CD8-positive, alpha-beta memory T cell (primary cell): ENCODE data around the gene INPP5A. TPM values are rescaled to one million over a fixed set of nuclear protein-coding genes. Genes with fewer than 3 reads are reported as not detected.
A peak's percentile ranks its signal among the peaks of the same experiment; 100 is the strongest.

Experiments
- CTCF ChIA-PET: fragments of 350-600 bp; sonication (Branson Sonifier 250); formaldehyde crosslinking; loops from one replicate; lab custom pipeline; 2021; ENCODE audit warnings: antibody characterized with exemption; lab: Charles Lee
- POLR2A ChIA-PET: fragments of 350-600 bp; sonication (Branson Sonifier 250); formaldehyde crosslinking; loops from one replicate; lab custom pipeline; 2021; ENCODE audit warnings: antibody characterized with exemption; lab: Charles Lee
- DNase-seq, 5 donors: peaks; one replicate each; pipeline versions ENCODE4 v3.0.0 to v3.0.0-alpha.2; 2020 to 2022; ENCODE audit warnings: mixed read lengths in 1 of 5
- H3K27ac ChIP-seq: one replicate; pipeline ENCODE4 v1.7.0; 2013; ENCODE audit warnings: low read depth, mild to moderate bottlenecking, low read length, moderate library complexity
- H3K27me3 ChIP-seq: 2 replicates; pipeline ENCODE4 v1.7.0; 2013; ENCODE audit warnings: low read length, mild to moderate bottlenecking; ENCODE audit not compliant: insufficient read depth, poor library complexity, severe bottlenecking
- H3K36me3 ChIP-seq: 2 replicates; pipeline ENCODE4 v1.7.0; 2013; ENCODE audit warnings: mild to moderate bottlenecking, low read length, moderate library complexity; ENCODE audit not compliant: insufficient read depth
- H3K4me1 ChIP-seq: 2 replicates; pipeline ENCODE4 v1.7.0; 2013; ENCODE audit warnings: mild to moderate bottlenecking, low read length, moderate library complexity; ENCODE audit not compliant: insufficient read depth
- H3K4me3 ChIP-seq: 2 replicates; pipeline ENCODE4 v1.7.0; 2013; ENCODE audit warnings: mild to moderate bottlenecking, low read length
- H3K9me3 ChIP-seq: 2 replicates; pipeline ENCODE4 v1.7.0; 2013; ENCODE audit warnings: mild to moderate bottlenecking, low read length
- H3K27ac Mint-ChIP-seq, 8 donors: one replicate each; pipeline ENCODE4 v1.8.0; 2020 to 2021; ENCODE audit warnings: mixed read lengths in 8 of 8, mild to moderate bottlenecking in 6 of 8, inconsistent platforms in 3 of 8, moderate library complexity in 3 of 8
- H3K27me3 Mint-ChIP-seq, 2 donors: one replicate each; pipeline ENCODE4 v1.8.0; 2020 to 2021; ENCODE audit warnings: mixed read lengths in 2 of 2, mild to moderate bottlenecking in 1 of 2, moderate library complexity in 1 of 2
- H3K36me3 Mint-ChIP-seq, 3 donors: one replicate each; pipeline ENCODE4 v1.8.0; 2020 to 2021; ENCODE audit warnings: mixed read lengths in 3 of 3, inconsistent platforms in 1 of 3, mild to moderate bottlenecking in 1 of 3
- H3K4me1 Mint-ChIP-seq, 3 donors: one replicate each; pipeline ENCODE4 v1.8.0; 2020 to 2021; ENCODE audit warnings: mixed read lengths in 3 of 3, inconsistent platforms in 1 of 3, mild to moderate bottlenecking in 1 of 3
- H3K4me3 Mint-ChIP-seq, 7 donors: one replicate each; pipeline ENCODE4 v1.8.0; 2020 to 2021; ENCODE audit warnings: mixed read lengths in 7 of 7, mild to moderate bottlenecking in 6 of 7, moderate library complexity in 4 of 7, inconsistent platforms in 2 of 7
- H3K9me3 Mint-ChIP-seq, 5 donors: one replicate each; pipeline ENCODE4 v1.8.0; 2020 to 2022; ENCODE audit warnings: mixed read lengths in 5 of 5, mild to moderate bottlenecking in 3 of 5, moderate library complexity in 2 of 5, inconsistent platforms in 1 of 5
- polyA plus RNA-seq: library from polyadenylated mRNA; unstranded; fragments of 300-500 nt; fragmentation: Illumina TruSeq; gene quantifications from one replicate; pipeline ENCODE4 v1.2.3, GENCODE V29; 2021
- total RNA-seq, 2 experiments: library from RNA; stranded (reverse); gene quantifications; one replicate each; pipeline ENCODE4 v1.2.3, GENCODE V29; 2021

Gene INPP5A
- total and polyA plus RNA-seq, 3 experiments from 2014 or later = 1.1 to 6.1 (median 4.8) TPM

GRCh38 chr10:132651511-132652029 is 114.0 kb downstream of the INPP5A start:
- H3K27me3 Mint-ChIP-seq = peaks cover 0 to 1% of the 10 kb centered on the region in 2 donors
- CTCF ChIA-PET = no interaction called here
- H3K4me1 Mint-ChIP-seq = peaks cover 2 to 4% (median 3%) of the 10 kb centered on the region in 3 donors

GRCh38 chr10:132652446-132652845 is 114.9 kb downstream of the INPP5A start:
- no peak for DNase-seq
- H3K27ac ChIP-seq = no peak overlapping the region
- H3K36me3 ChIP-seq = no peaks in the 10 kb centered on the region
- peaks cover 0 to 1% of the 10 kb centered on the region in 2 donors for H3K27me3 Mint-ChIP-seq
- H3K4me3 Mint-ChIP-seq = no peak overlapping the region
- no peaks in the 10 kb centered on the region for H3K27me3 ChIP-seq
- H3K4me3 ChIP-seq = no peak overlapping the region
- CTCF ChIA-PET = no interaction called here
- POLR2A ChIA-PET = no interaction called here
- peak overlapping the region in 1 of 8 donors; percentile 84 for H3K27ac Mint-ChIP-seq
- H3K9me3 Mint-ChIP-seq = no peaks in the 10 kb centered on the region
- no peaks in the 10 kb centered on the region for H3K4me1 ChIP-seq
- no peaks in the 10 kb centered on the region for H3K9me3 ChIP-seq
- H3K4me1 Mint-ChIP-seq = peaks cover 2 to 4% (median 3%) of the 10 kb centered on the region in 3 donors
- H3K36me3 Mint-ChIP-seq = peaks cover 0 to 30% (median 12%) of the 10 kb centered on the region in 3 donors

More at GRCh38 chr10:132651511-132652029, 114.0 kb downstream of the INPP5A start:
- Histone ChIP-seq H3K4me3 (no peak overlapping the region), H3K36me3 (no peaks in the 10 kb centered on the region), H3K27ac (no peak overlapping the region), H3K27me3 (no peaks in the 10 kb centered on the region), H3K4me1 (no peaks in the 10 kb centered on the region), H3K9me3 (no peaks in the 10 kb centered on the region)
- H3K36me3 Mint-ChIP-seq = peaks cover 0 to 33% (median 15%) of the 10 kb centered on the region in 3 donors
- peak overlapping the region in 1 of 8 donors; percentile 14 for H3K27ac Mint-ChIP-seq
- POLR2A ChIA-PET = interaction anchor here (0.6 kb wide), 1 partner anchor 64 kb away, joined by 8 read pairs; no protein-coding TSS in a partner anchor
- no peak for DNase-seq
- H3K9me3 Mint-ChIP-seq = no peaks in the 10 kb centered on the region
- H3K4me3 Mint-ChIP-seq = no peak overlapping the region

- ChIA-PET POLR2A (no interaction called here), CTCF (interaction anchor here (3.2 kb wide), 1 partner anchor 11 kb away, joined by 10 read pairs; no protein-coding TSS in a partner anchor)
- no peak overlapping the region for H3K4me3 ChIP-seq
- peaks cover 0 to 32% (median 12%) of the 10 kb centered on the region in 3 donors for H3K36me3 Mint-ChIP-seq
- peaks cover 0 to 1% of the 10 kb centered on the region in 2 donors for H3K27me3 Mint-ChIP-seq
- no peak overlapping the region for H3K27ac ChIP-seq
- no peaks in the 10 kb centered on the region for H3K9me3 ChIP-seq
- peaks cover 2 to 4% (median 3%) of the 10 kb centered on the region in 3 donors for H3K4me1 Mint-ChIP-seq
- H3K27me3 ChIP-seq = no peaks in the 10 kb centered on the region
- H3K4me3 Mint-ChIP-seq = no peak overlapping the region
- H3K4me1 ChIP-seq = no peaks in the 10 kb centered on the region
- H3K27ac Mint-ChIP-seq = peak overlapping the region in 1 of 8 donors; percentile 84
- no peaks in the 10 kb centered on the region for H3K9me3 Mint-ChIP-seq
- H3K36me3 ChIP-seq = no peaks in the 10 kb centered on the region
- DNase-seq = no peak
Measured at GRCh38 chr10:132652936-132653590, 115.5 kb downstream of the INPP5A start.

GRCh38 chr10:132653721-132654120 is 116.1 kb downstream of the INPP5A start:
- peaks cover 0 to 32% (median 12%) of the 10 kb centered on the region in 3 donors for H3K36me3 Mint-ChIP-seq
- peaks cover 2 to 4% (median 3%) of the 10 kb centered on the region in 3 donors for H3K4me1 Mint-ChIP-seq
- Histone ChIP-seq H3K27ac (no peak overlapping the region), H3K9me3 (no peaks in the 10 kb centered on the region), H3K4me3 (no peak overlapping the region), H3K36me3 (no peaks in the 10 kb centered on the region), H3K27me3 (no peaks in the 10 kb centered on the region), H3K4me1 (no peaks in the 10 kb centered on the region)
- ChIA-PET POLR2A (no interaction called here), CTCF (interaction anchor here (1.7 to 3.2 kb wide), 2 partner anchors 10 to 12 kb away, joined by 5 to 10 read pairs; no protein-coding TSS in a partner anchor)
- peaks cover 0 to 1% of the 10 kb centered on the region in 2 donors for H3K27me3 Mint-ChIP-seq
- H3K27ac Mint-ChIP-seq = no peak overlapping the region
- no peaks in the 10 kb centered on the region for H3K9me3 Mint-ChIP-seq
- no peak overlapping the region for H3K4me3 Mint-ChIP-seq
- no peak for DNase-seq

GRCh38 chr10:132654121-132654571 is 116.6 kb downstream of the INPP5A start:
- Mint-ChIP-seq H3K9me3 (no peaks in the 10 kb centered on the region), H3K27ac (no peak overlapping the region), H3K4me3 (no peak overlapping the region), H3K36me3 (peaks cover 0 to 35% (median 12%) of the 10 kb centered on the region in 3 donors), H3K27me3 (peaks cover 0 to 1% of the 10 kb centered on the region in 2 donors), H3K4me1 (peaks cover 2 to 4% (median 3%) of the 10 kb centered on the region in 3 donors)
- Histone ChIP-seq H3K27ac (no peak overlapping the region), H3K36me3 (no peaks in the 10 kb centered on the region), H3K9me3 (no peaks in the 10 kb centered on the region), H3K4me1 (no peaks in the 10 kb centered on the region), H3K4me3 (no peak overlapping the region), H3K27me3 (no peaks in the 10 kb centered on the region)
- CTCF ChIA-PET = interaction anchor here (0.7 to 3.2 kb wide), 5 partner anchors 9 to 27 kb away, joined by 3 to 10 read pairs (median 4); no protein-coding TSS in a partner anchor
- POLR2A ChIA-PET = no interaction called here
- DNase-seq = no peak

GRCh38 chr10:132654708-132655661 is 117.4 kb downstream of the INPP5A start:
- ChIA-PET CTCF (interaction anchor here (0.7 to 3.2 kb wide), 8 partner anchors 9 to 609 kb away, joined by 3 to 10 read pairs (median 3); no protein-coding TSS in a partner anchor), POLR2A (no interaction called here)
- Mint-ChIP-seq H3K4me1 (peaks cover 2 to 4% (median 3%) of the 10 kb centered on the region in 3 donors), H3K27me3 (peaks cover 0 to 1% of the 10 kb centered on the region in 2 donors), H3K27ac (peak overlapping the region in 4 of 8 donors; percentile 27 to 91 (median 49)), H3K9me3 (no peaks in the 10 kb centered on the region), H3K4me3 (no peak overlapping the region), H3K36me3 (peaks cover 0 to 38% (median 11%) of the 10 kb centered on the region in 3 donors)
- Histone ChIP-seq H3K27ac (no peak overlapping the region), H3K36me3 (no peaks in the 10 kb centered on the region), H3K4me1 (no peaks in the 10 kb centered on the region), H3K9me3 (no peaks in the 10 kb centered on the region), H3K4me3 (no peak overlapping the region), H3K27me3 (no peaks in the 10 kb centered on the region)
- DNase-seq = peak; percentile 27 to 62 (median 29)

- Mint-ChIP-seq H3K27ac (no peak overlapping the region), H3K4me1 (peaks cover 2 to 4% (median 3%) of the 10 kb centered on the region in 3 donors), H3K27me3 (peaks cover 0 to 1% of the 10 kb centered on the region in 2 donors), H3K9me3 (no peaks in the 10 kb centered on the region), H3K4me3 (no peak overlapping the region), H3K36me3 (peaks cover 4 to 38% (median 14%) of the 10 kb centered on the region in 3 donors)
- H3K36me3 ChIP-seq = no peaks in the 10 kb centered on the region
- H3K9me3 ChIP-seq = no peaks in the 10 kb centered on the region
- H3K4me1 ChIP-seq = no peaks in the 10 kb centered on the region
- H3K27ac ChIP-seq = no peak overlapping the region
- no peaks in the 10 kb centered on the region for H3K27me3 ChIP-seq
- ChIA-PET POLR2A (no interaction called here), CTCF (interaction anchor here (1.2 to 3.2 kb wide), 3 partner anchors 14 to 176 kb away, joined by 3 to 10 read pairs (median 3); no protein-coding TSS in a partner anchor)
- DNase-seq = no peak
- H3K4me3 ChIP-seq = no peak overlapping the region
Measured at GRCh38 chr10:132655735-132656134, 118.1 kb downstream of the INPP5A start.
